GM18502 (cell line): ENCODE data around the gene SLC8A1.

Experiments
- ATAC-seq: cut with Tn5 transposase; IDR thresholded peaks from one replicate; pipeline ENCODE4 v1.9.1; 2021; ENCODE audit warnings: mild to moderate bottlenecking; ENCODE audit not compliant: unreplicated experiment, poor library complexity

The SLC8A1 gene

GRCh38 chr2:40321822-40322221 is 130.1 kb downstream of the SLC8A1 start:
- no peak for ATAC-seq

- peak; percentile 95 for ATAC-seq
Measured at GRCh38 chr2:40321016-40321623, 130.8 kb downstream of the SLC8A1 start.

- no peak for ATAC-seq
Measured at GRCh38 chr2:40318921-40319320, 133.0 kb downstream of the SLC8A1 start.

GRCh38 chr2:40317761-40318160 is 134.1 kb downstream of the SLC8A1 start:
- ATAC-seq = no peak

- no peak for ATAC-seq
Measured at GRCh38 chr2:40317046-40317445, 134.8 kb downstream of the SLC8A1 start.

- ATAC-seq = no peak
Measured at GRCh38 chr2:40316620-40317019, 135.3 kb downstream of the SLC8A1 start.

- no peak for ATAC-seq
Measured at GRCh38 chr2:40315683-40316082, 136.2 kb downstream of the SLC8A1 start.

- ATAC-seq = no peak
Measured at GRCh38 chr2:40311026-40311425, 140.9 kb downstream of the SLC8A1 start.

GRCh38 chr2:40310303-40310702 is 141.6 kb downstream of the SLC8A1 start:
- no peak for ATAC-seq

- no peak for ATAC-seq
Measured at GRCh38 chr2:40304340-40304739, 147.6 kb downstream of the SLC8A1 start.

GRCh38 chr2:40303746-40304145 is 148.1 kb downstream of the SLC8A1 start:
- ATAC-seq = no peak

GRCh38 chr2:40302751-40303325 is 149.1 kb downstream of the SLC8A1 start:
- ATAC-seq = no peak

- ATAC-seq = no peak
Measured at GRCh38 chr2:40300391-40300790, 151.5 kb downstream of the SLC8A1 start.

- ATAC-seq = no peak
Measured at GRCh38 chr2:40299781-40300180, 152.1 kb downstream of the SLC8A1 start.

- ATAC-seq = no peak
Measured at GRCh38 chr2:40299173-40299572, 152.7 kb downstream of the SLC8A1 start.

GRCh38 chr2:40298026-40298425 is 153.9 kb downstream of the SLC8A1 start:
- no peak for ATAC-seq

GRCh38 chr2:40292291-40292690 is 159.6 kb downstream of the SLC8A1 start:
- ATAC-seq = no peak

GRCh38 chr2:40289771-40290404 is 162.0 kb downstream of the SLC8A1 start:
- peak; percentile 59 for ATAC-seq

GRCh38 chr2:40287773-40288172 is 164.1 kb downstream of the SLC8A1 start:
- ATAC-seq = no peak

GRCh38 chr2:40287195-40287594 is 164.7 kb downstream of the SLC8A1 start:
- no peak for ATAC-seq

GRCh38 chr2:40286721-40287120 is 165.2 kb downstream of the SLC8A1 start:
- no peak for ATAC-seq

GRCh38 chr2:40285391-40285790 is 166.5 kb downstream of the SLC8A1 start:
- ATAC-seq = no peak
